Mononuclear cell (primary cell): Measurements from ENCODE around the gene TBC1D7. TPM values are rescaled to one million over a fixed set of nuclear protein-coding genes. Genes with fewer than 3 reads are reported as not detected.

Experiments used
- H3K27me3 ChIP-seq: 2 replicates; pipeline ENCODE4 v1.6.0; 2011; ENCODE audit warnings: low read length, control low read depth; ENCODE audit not compliant: insufficient read depth
- H3K4me1 ChIP-seq: 2 replicates; pipeline ENCODE4 v1.5.1; 2011; ENCODE audit warnings: mild to moderate bottlenecking, low read length, control low read depth; ENCODE audit not compliant: insufficient read depth
- H3K4me3 ChIP-seq: 2 replicates; pipeline ENCODE4 v1.5.1; 2011; ENCODE audit warnings: mild to moderate bottlenecking, low read length, moderate library complexity
- H3K9me3 ChIP-seq: 2 replicates; pipeline ENCODE4 v1.5.1; 2011; ENCODE audit warnings: low read depth, mild to moderate bottlenecking, control low read depth, low read length
- total RNA-seq: library from RNA; depleted of rRNA; stranded (reverse); fragments of >200 nt; gene quantifications from one replicate; pipeline ENCODE4 v1.2.3, GENCODE V29; 2012

The TBC1D7 gene
- total RNA-seq, 1 donor = 57.7 TPM

GRCh38 chr6:13364842-13365241, 36.5 kb upstream of the TBC1D7 start:
- H3K27me3 ChIP-seq = no peaks in the 10 kb centered on the region
- H3K9me3 ChIP-seq = no peaks in the 10 kb centered on the region
- no peak overlapping the region for H3K4me3 ChIP-seq
- peaks cover 25% of the 10 kb centered on the region for H3K4me1 ChIP-seq

GRCh38 chr6:13362412-13362811, 34.1 kb upstream of the TBC1D7 start:
- Histone ChIP-seq H3K9me3 (no peaks in the 10 kb centered on the region), H3K27me3 (no peaks in the 10 kb centered on the region), H3K4me3 (no peak overlapping the region), H3K4me1 (peaks cover 30% of the 10 kb centered on the region)

- Histone ChIP-seq H3K9me3 (no peaks in the 10 kb centered on the region), H3K4me3 (no peak overlapping the region), H3K27me3 (no peaks in the 10 kb centered on the region), H3K4me1 (peaks cover 45% of the 10 kb centered on the region)
Observed at GRCh38 chr6:13360671-13361540, 32.6 kb upstream of the TBC1D7 start.

- H3K4me1 ChIP-seq = peaks cover 59% of the 10 kb centered on the region
- H3K9me3 ChIP-seq = no peaks in the 10 kb centered on the region
- no peaks in the 10 kb centered on the region for H3K27me3 ChIP-seq
- no peak overlapping the region for H3K4me3 ChIP-seq
Observed at GRCh38 chr6:13359287-13359686, 30.9 kb upstream of the TBC1D7 start.

- H3K4me3 ChIP-seq = no peak overlapping the region
- no peaks in the 10 kb centered on the region for H3K9me3 ChIP-seq
- H3K4me1 ChIP-seq = peaks cover 59% of the 10 kb centered on the region
- no peaks in the 10 kb centered on the region for H3K27me3 ChIP-seq
Observed at GRCh38 chr6:13358511-13358910, 30.2 kb upstream of the TBC1D7 start.

GRCh38 chr6:13357551-13358075, 29.3 kb upstream of the TBC1D7 start:
- Histone ChIP-seq H3K27me3 (no peaks in the 10 kb centered on the region), H3K4me3 (no peak overlapping the region), H3K4me1 (peaks cover 63% of the 10 kb centered on the region), H3K9me3 (no peaks in the 10 kb centered on the region)

GRCh38 chr6:13355999-13356785, 27.9 kb upstream of the TBC1D7 start:
- H3K27me3 ChIP-seq = no peaks in the 10 kb centered on the region
- H3K4me3 ChIP-seq = no peak overlapping the region
- no peaks in the 10 kb centered on the region for H3K9me3 ChIP-seq
- peaks cover 61% of the 10 kb centered on the region for H3K4me1 ChIP-seq

GRCh38 chr6:13355043-13355945, 27.0 kb upstream of the TBC1D7 start:
- H3K9me3 ChIP-seq = no peaks in the 10 kb centered on the region
- no peaks in the 10 kb centered on the region for H3K27me3 ChIP-seq
- peaks cover 52% of the 10 kb centered on the region for H3K4me1 ChIP-seq
- H3K4me3 ChIP-seq = no peak overlapping the region

- Histone ChIP-seq H3K9me3 (no peaks in the 10 kb centered on the region), H3K4me3 (no peak overlapping the region), H3K4me1 (peaks cover 48% of the 10 kb centered on the region), H3K27me3 (no peaks in the 10 kb centered on the region)
Observed at GRCh38 chr6:13354331-13355042, 26.1 kb upstream of the TBC1D7 start.

GRCh38 chr6:13352165-13352564, 23.8 kb upstream of the TBC1D7 start:
- H3K4me3 ChIP-seq = no peak overlapping the region
- H3K27me3 ChIP-seq = no peaks in the 10 kb centered on the region
- H3K9me3 ChIP-seq = no peaks in the 10 kb centered on the region
- peaks cover 41% of the 10 kb centered on the region for H3K4me1 ChIP-seq

- Histone ChIP-seq H3K9me3 (no peaks in the 10 kb centered on the region), H3K4me3 (no peak overlapping the region), H3K27me3 (no peaks in the 10 kb centered on the region), H3K4me1 (peaks cover 32% of the 10 kb centered on the region)
Observed at GRCh38 chr6:13351271-13351670, 22.9 kb upstream of the TBC1D7 start.

GRCh38 chr6:13349811-13350506, 21.6 kb upstream of the TBC1D7 start:
- Histone ChIP-seq H3K4me1 (peaks cover 19% of the 10 kb centered on the region), H3K4me3 (no peak overlapping the region), H3K27me3 (no peaks in the 10 kb centered on the region), H3K9me3 (no peaks in the 10 kb centered on the region)

- H3K9me3 ChIP-seq = no peaks in the 10 kb centered on the region
- H3K4me3 ChIP-seq = no peak overlapping the region
- H3K4me1 ChIP-seq = peaks cover 4% of the 10 kb centered on the region
- H3K27me3 ChIP-seq = no peaks in the 10 kb centered on the region
Observed at GRCh38 chr6:13348334-13349113, 20.2 kb upstream of the TBC1D7 start.
